Mucosa of rectum (tissue), 2 donors: ENCODE data around the gene OTOP3.
"Not testable (repeated sequence)": the region's sequence is repeated elsewhere in the genome, so short reads cannot be mapped to it uniquely, and the experiment has no call there.

Experiments used
- H3K27ac ChIP-seq, 2 donors: one replicate each; pipeline ENCODE4 v1.7.0; 2013; ENCODE audit warnings: inconsistent platforms in 2 of 2, low read depth in 2 of 2, low read length in 2 of 2
- H3K27me3 ChIP-seq, 2 donors: one replicate each; pipeline ENCODE4 v1.7.0; 2013; ENCODE audit warnings: low read length in 2 of 2; ENCODE audit not compliant: control insufficient read depth in 2 of 2, insufficient read depth in 2 of 2
- H3K36me3 ChIP-seq, 2 donors: one replicate each; pipeline ENCODE4 v1.7.0; 2013; ENCODE audit warnings: low read length in 2 of 2; ENCODE audit not compliant: control insufficient read depth in 2 of 2, insufficient read depth in 2 of 2
- H3K4me1 ChIP-seq, 2 donors: one replicate each; pipeline ENCODE4 v1.7.0; 2013; ENCODE audit warnings: low read length in 2 of 2, mild to moderate bottlenecking in 1 of 2; ENCODE audit not compliant: control insufficient read depth in 2 of 2, insufficient read depth in 2 of 2
- H3K4me3 ChIP-seq, 2 donors: one replicate each; pipeline ENCODE4 v1.7.0; 2013; ENCODE audit warnings: low read length in 2 of 2
- H3K9ac ChIP-seq, 2 donors: one replicate each; pipeline ENCODE4 v1.7.0; 2013; ENCODE audit warnings: low read length in 2 of 2, low read depth in 1 of 2, mild to moderate bottlenecking in 1 of 2
- H3K9me3 ChIP-seq, 2 donors: one replicate each; pipeline ENCODE4 v1.7.0; 2013; ENCODE audit warnings: low read length in 2 of 2; ENCODE audit not compliant: control insufficient read depth in 2 of 2
- donor health status: healthy.
- donor health status: Normal muscosa, but diverticular disease.

Gene OTOP3

GRCh38 chr17:74981979-74982662, 46.4 kb downstream of the OTOP3 start:
- H3K27me3 ChIP-seq = no peaks in the 10 kb centered on the region
- no peaks in the 10 kb centered on the region for H3K36me3 ChIP-seq
- H3K4me3 ChIP-seq = peak overlapping the region; percentile 78 to 82
- peak overlapping the region; percentile 75 to 79 for H3K27ac ChIP-seq
- H3K4me1 ChIP-seq = peaks cover 9 to 17% of the 10 kb centered on the region in 2 donors
- H3K9me3 ChIP-seq = no peaks in the 10 kb centered on the region
- H3K9ac ChIP-seq = peak overlapping the region; percentile 74 to 77

GRCh38 chr17:74982663-74983313, 47.1 kb downstream of the OTOP3 start:
- not testable (repeated sequence) for H3K27me3 ChIP-seq, H3K9me3 ChIP-seq, H3K36me3 ChIP-seq
- Histone ChIP-seq H3K27ac (peak overlapping the region; percentile 75 to 79), H3K4me3 (peak overlapping the region; percentile 78 to 82), H3K9ac (peak overlapping the region; percentile 74 to 77), H3K4me1 (peaks cover 9 to 18% of the 10 kb centered on the region in 2 donors)

GRCh38 chr17:74986206-74986576, 50.5 kb downstream of the OTOP3 start:
- Histone ChIP-seq H3K27ac (no peak overlapping the region), H3K9me3 (no peaks in the 10 kb centered on the region), H3K36me3 (no peaks in the 10 kb centered on the region), H3K27me3 (peaks cover 0 to 3% of the 10 kb centered on the region in 2 donors), H3K4me3 (no peak overlapping the region), H3K9ac (no peak overlapping the region), H3K4me1 (peaks cover 14 to 18% of the 10 kb centered on the region in 2 donors)

DNA sequence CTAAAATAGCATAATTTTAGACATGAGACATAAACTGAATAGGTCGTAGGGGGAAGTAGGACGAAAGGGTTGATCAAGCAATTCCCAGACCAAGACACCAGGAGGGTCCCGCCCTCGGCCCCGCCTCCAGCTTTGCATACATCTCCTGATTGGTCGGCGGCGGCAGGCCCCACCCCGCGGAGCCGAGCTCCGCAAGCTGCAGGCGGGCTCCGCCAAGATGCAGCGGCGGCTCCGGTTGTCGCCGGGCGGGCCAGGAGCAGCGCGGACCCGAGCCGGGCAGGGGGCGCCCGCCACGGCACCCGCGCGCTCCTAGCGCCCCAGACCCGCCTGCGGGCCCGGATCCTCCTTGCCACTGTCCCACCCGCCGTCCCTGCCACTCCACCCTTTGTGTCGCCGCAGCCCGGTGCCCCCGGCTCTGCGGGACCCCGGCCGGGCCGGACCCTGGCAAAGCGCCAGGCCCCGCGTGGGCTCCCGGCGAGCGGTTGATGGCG, 51.8 kb downstream of the OTOP3 start, which contains the start of gene CDR2L:
CDR2L (plus strand) TSS at position 215 of the 491 bp plus-strand sequence. CDS start 412 bp downstream, outside the sequence.
- peaks cover 0 to 3% of the 10 kb centered on the region in 2 donors for H3K27me3 ChIP-seq
- no peaks in the 10 kb centered on the region for H3K36me3 ChIP-seq
- H3K9me3 ChIP-seq = no peaks in the 10 kb centered on the region
- peak within 1 kb of the TSS; percentile 32 to 52 for H3K9ac ChIP-seq
- H3K27ac ChIP-seq = peak within 1 kb of the TSS; percentile 67 to 85
- H3K4me1 ChIP-seq = peaks cover 5 to 6% of the 10 kb centered on the region in 2 donors
- peak within 1 kb of the TSS; percentile 70 to 74 for H3K4me3 ChIP-seq

DNA sequence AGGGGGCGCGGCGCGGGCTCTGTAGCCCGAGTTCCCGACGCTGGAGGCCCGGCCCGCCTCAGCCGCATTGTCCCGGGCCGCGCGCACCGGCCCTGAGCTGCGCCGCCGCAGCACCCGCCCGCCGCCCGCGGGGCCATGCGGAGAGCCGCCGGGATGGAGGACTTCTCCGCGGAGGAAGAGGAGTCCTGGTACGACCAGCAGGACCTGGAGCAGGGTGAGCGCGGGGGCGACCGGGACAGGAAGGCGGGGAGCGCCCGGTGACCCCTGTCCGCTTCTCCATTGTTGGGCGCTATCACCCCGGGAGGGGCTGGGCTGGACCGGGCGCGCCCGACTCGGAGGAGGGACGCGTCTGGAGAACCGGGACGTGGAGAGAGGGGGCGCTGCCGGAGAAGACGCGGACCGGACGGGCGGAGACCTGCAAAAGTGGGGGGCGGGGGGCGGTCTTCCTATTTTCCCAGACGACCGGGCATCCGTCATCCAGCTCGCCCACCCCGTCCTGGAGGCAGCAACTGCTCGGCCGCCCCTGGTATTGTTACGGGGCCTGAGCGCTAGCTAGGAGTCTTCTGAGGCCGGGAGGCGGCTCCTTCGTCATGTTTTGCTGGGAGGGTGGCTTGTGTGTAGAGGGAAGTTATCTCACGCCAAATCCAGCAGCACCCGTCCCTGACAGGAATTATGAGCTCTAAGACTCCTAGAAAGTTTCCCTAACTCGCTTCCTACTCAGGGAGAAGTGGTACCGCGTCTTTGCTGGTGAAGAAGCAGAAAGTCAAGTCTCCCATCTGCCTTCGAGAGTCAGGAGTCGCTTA, 52.4 kb downstream of the OTOP3 start:
- Histone ChIP-seq H3K27ac (peak overlapping the region; percentile 67 to 85), H3K36me3 (no peaks in the 10 kb centered on the region), H3K9me3 (no peaks in the 10 kb centered on the region), H3K4me3 (peak overlapping the region; percentile 70 to 74), H3K9ac (peak overlapping the region; percentile 32 to 52), H3K4me1 (peaks cover 5 to 10% of the 10 kb centered on the region in 2 donors), H3K27me3 (peaks cover 0 to 3% of the 10 kb centered on the region in 2 donors)

GRCh38 chr17:74990581-74991105, 54.9 kb downstream of the OTOP3 start:
- Histone ChIP-seq H3K4me1 (peaks cover 5 to 10% of the 10 kb centered on the region in 2 donors), H3K36me3 (no peaks in the 10 kb centered on the region), H3K27me3 (peaks cover 0 to 3% of the 10 kb centered on the region in 2 donors), H3K4me3 (no peak overlapping the region), H3K9me3 (no peaks in the 10 kb centered on the region), H3K27ac (no peak overlapping the region), H3K9ac (no peak overlapping the region)

GRCh38 chr17:74992223-74992622, 56.5 kb downstream of the OTOP3 start:
- H3K36me3 ChIP-seq = no peaks in the 10 kb centered on the region
- H3K4me1 ChIP-seq = peaks cover 5 to 6% of the 10 kb centered on the region in 2 donors
- H3K9me3 ChIP-seq = no peaks in the 10 kb centered on the region
- peaks cover 0 to 3% of the 10 kb centered on the region in 2 donors for H3K27me3 ChIP-seq
- no peak overlapping the region for H3K27ac ChIP-seq
- H3K4me3 ChIP-seq = no peak overlapping the region
- H3K9ac ChIP-seq = no peak overlapping the region

- H3K9me3 ChIP-seq = no peaks in the 10 kb centered on the region
- no peak overlapping the region for H3K9ac ChIP-seq
- H3K27me3 ChIP-seq = no peaks in the 10 kb centered on the region
- H3K4me3 ChIP-seq = no peak overlapping the region
- H3K36me3 ChIP-seq = no peaks in the 10 kb centered on the region
- peaks cover 0 to 6% of the 10 kb centered on the region in 2 donors for H3K4me1 ChIP-seq
- H3K27ac ChIP-seq = no peak overlapping the region
Measured at GRCh38 chr17:74994440-74994839, 58.7 kb downstream of the OTOP3 start.

- Histone ChIP-seq H3K9ac (no peak overlapping the region), H3K27me3 (no peaks in the 10 kb centered on the region), H3K4me3 (no peak overlapping the region), H3K9me3 (no peaks in the 10 kb centered on the region), H3K27ac (no peak overlapping the region), H3K36me3 (no peaks in the 10 kb centered on the region), H3K4me1 (peaks cover 0 to 6% of the 10 kb centered on the region in 2 donors)
Measured at GRCh38 chr17:74995847-74996246, 60.1 kb downstream of the OTOP3 start.
